Spleen (tissue), 7 donors: ENCODE data around the gene WDR64.

Source experiments
- CTCF ChIP-seq, 11 experiments: fragments of 200-600 bp in 7 of 11; fragments of 450-650 bp in 4 of 11; sonication (generic) in 4 of 11; IDR thresholded peaks in 8 of 11; conservative IDR thresholded peaks in 3 of 11; 1 replicate in 7 of 11; 2 replicates in 4 of 11; pipeline versions ENCODE4 v1.4.0 to v1.8.0; 2016 to 2021; ENCODE audit warnings: antibody characterized with exemption in 11 of 11, inconsistent platforms in 4 of 11, mild to moderate bottlenecking in 1 of 11
- POLR2A ChIP-seq, 3 donors: fragments of 450-650 bp; IDR thresholded peaks; one replicate each; pipeline ENCODE4 v1.5.1; 2017; ENCODE audit warnings: antibody characterized with exemption in 3 of 3, mild to moderate bottlenecking in 1 of 3
- donor health status: DM: no; HTN: no; CAD: no; lungs with moderate emphysema.
- donor health status: DM: no; HTN: no; CAD: no.
- donor health status: DM: no; HTN: no; CAD: no.

GRCh38 chr1:241765390-241765789 lies 113.3 kb downstream of the WDR64 start:
- TF ChIP-seq POLR2A (IDR thresholded peaks at IDR 0.05) (no peak), CTCF (IDR thresholded peaks at IDR 0.05 in 8 of 11, conservative IDR thresholded peaks at IDR 0.05 in 3 of 11) (no peak)
